GM20000 (cell line): ENCODE measurements around the gene PPP1R15A.

Experiments used
- DNase-seq: peaks from one replicate; pipeline ENCODE4 v3.0.0; 2012; ENCODE audit warnings: low spot score
- CTCF ChIP-seq: IDR thresholded peaks from 2 replicates; pipeline ENCODE4 v1.5.1; 2012; ENCODE audit warnings: mild to moderate bottlenecking, control low read depth; ENCODE audit errors: extremely low read depth, missing control alignments

PPP1R15A gene

GRCh38 chr19:48835734-48836088 lies 36.5 kb upstream of the PPP1R15A start:
- peak; percentile 89 for DNase-seq
- TF ChIP-seq CTCF, result peak; percentile 90

- no peak for TF ChIP-seq CTCF
- DNase-seq, result no peak
Measured at GRCh38 chr19:48836089-48837017, 35.9 kb upstream of the PPP1R15A start, which contains the start of gene HSD17B14. TSS of gene HSD17B14 (minus strand) at chr19:48836491. CDS start at chr19:48836411, 80 bp downstream.

GRCh38 chr19:48837051-48837524 lies 35.1 kb upstream of the PPP1R15A start:
- TF ChIP-seq CTCF, result no peak
- peak; percentile 91 for DNase-seq

- DNase-seq, result no peak
- no peak for TF ChIP-seq CTCF
Measured at GRCh38 chr19:48837687-48838086, 34.5 kb upstream of the PPP1R15A start.

GRCh38 chr19:48841047-48841446 lies 31.2 kb upstream of the PPP1R15A start:
- no peak for DNase-seq
- TF ChIP-seq CTCF, result no peak

GRCh38 chr19:48841571-48841970 lies 30.6 kb upstream of the PPP1R15A start:
- no peak for TF ChIP-seq CTCF
- no peak for DNase-seq

GRCh38 chr19:48842789-48843162 lies 29.4 kb upstream of the PPP1R15A start:
- TF ChIP-seq CTCF, result peak; percentile 81
- DNase-seq, result peak; percentile 66
